Glomerular endothelial cell (primary cell): Measurements from ENCODE around the gene DACT2. TPM values are rescaled to one million over a fixed set of nuclear protein-coding genes. Genes with fewer than 3 reads are reported as not detected.
"Not testable (repeated sequence)": the region's sequence is repeated elsewhere in the genome, so short reads cannot be mapped to it uniquely, and the experiment has no call there.

Experiments
- DNase-seq: peaks from one replicate; pipeline ENCODE4 v3.0.0-alpha.2; 2011; ENCODE audit warnings: low read depth, low spot score; ENCODE audit errors: extremely low read depth
- total RNA-seq: library from RNA; depleted of rRNA; stranded (reverse); fragments of >200 nt; gene quantifications from 2 replicates; pipeline ENCODE4 v1.2.3, GENCODE V29; 2015

Gene DACT2
- not detected in 2 replicates for total RNA-seq

- no peak for DNase-seq
Observed at GRCh38 chr6:168319279-168320111, at the start of gene DACT2. Gene DACT2 (minus strand): TSS chr6:168319777. CDS start chr6:168319633, 144 bp downstream.

DNA sequence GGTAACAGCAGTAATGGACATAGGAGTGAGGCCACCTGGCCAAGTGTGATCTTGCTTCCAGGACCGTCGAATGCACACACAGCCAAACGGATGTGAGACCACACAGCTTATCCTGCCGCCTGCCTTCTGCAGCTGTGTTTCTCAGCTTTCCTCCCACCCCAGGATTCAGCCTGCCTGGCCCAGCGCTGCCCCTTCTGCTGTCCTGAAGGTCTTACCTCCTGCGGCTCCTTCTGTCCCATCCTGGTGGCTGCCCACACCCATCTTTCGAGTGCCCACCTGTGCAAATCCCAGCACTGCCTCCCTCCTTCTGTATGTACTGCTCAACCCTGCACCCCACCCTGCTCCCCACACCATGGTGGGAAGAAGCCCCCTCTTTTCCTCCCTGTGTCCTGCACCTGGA, 49.4 kb upstream of the DACT2 start:
- no peak for DNase-seq

DNA sequence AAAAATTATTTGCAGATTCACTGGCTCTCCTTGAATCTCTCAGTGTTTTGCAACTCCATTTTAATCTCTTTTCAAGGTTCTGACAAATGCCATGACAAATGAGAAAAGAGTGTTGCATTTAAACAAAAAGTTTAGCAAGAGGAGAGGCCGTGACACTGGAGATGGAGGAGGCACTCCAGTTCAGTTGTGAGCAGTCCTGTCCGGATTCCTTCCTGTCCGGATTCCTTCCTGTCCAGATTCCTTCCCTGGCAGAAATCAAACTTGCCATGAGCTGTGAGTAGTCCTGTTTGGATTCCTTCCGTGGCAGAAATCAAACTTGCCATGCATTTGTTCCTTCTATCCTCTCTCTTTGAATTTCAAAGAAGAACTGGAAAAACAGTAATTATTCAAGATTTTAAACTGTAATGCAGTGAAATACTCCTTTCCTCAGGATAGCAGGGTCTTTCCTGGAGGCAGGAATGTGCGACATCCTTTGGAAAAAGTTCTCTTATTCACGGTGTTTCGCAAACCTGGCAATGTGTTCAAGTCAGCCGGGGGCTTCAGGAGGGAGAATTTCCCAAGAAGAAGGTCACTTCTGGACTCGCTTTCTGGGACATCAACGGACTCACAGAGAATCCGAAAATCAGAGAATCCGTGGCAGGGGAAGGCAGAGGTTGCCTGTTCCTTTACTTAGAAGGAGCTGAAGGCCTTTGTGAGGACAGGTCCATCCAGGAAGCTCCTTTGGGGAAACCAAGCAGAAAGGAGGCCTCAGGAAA, 48.7 kb upstream of the DACT2 start:
- DNase-seq: no peak

DNA sequence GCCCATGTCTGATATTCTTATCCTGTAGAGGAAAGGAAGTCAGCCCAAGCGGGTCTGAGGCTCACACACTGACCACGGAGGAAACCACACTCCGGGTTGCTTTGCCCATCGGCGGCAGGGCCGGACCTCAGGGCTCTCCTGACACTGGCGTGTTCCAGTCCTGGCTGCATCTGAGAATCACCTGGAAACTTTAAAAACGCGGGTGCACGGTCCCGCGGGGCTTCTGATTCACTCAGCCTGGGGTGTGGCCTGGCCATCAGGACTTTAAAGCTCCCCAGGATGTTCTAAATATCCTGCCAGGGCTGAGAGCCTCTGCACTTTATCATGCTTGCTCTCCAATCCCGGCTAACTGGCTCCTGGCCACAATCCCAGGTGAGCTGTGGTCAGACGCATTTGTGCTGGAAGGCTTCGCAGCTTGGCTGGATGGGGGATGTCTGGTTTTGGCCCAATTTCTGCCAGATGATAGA, 47.7 kb upstream of the DACT2 start:
- no peak for DNase-seq

DNA sequence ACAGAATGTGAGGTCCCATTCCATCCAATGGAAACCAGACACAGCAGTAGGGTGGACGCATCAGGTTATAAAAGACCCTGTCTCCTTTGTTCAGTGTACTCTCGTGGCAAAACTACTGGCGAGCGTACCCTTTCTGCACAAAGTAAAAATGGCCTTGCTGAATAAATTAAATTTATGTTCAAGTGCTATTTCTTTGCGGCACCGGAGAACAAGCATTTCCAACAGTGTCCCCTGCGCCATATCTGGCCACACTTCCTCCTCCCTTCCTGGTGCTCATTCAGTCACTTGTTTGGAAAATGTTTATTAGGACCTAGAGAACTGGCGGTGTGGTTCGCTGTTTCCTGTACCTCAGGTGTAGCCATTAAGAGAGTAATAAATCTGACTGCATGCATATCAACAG, 46.9 kb upstream of the DACT2 start:
- DNase-seq: no peak

DNA sequence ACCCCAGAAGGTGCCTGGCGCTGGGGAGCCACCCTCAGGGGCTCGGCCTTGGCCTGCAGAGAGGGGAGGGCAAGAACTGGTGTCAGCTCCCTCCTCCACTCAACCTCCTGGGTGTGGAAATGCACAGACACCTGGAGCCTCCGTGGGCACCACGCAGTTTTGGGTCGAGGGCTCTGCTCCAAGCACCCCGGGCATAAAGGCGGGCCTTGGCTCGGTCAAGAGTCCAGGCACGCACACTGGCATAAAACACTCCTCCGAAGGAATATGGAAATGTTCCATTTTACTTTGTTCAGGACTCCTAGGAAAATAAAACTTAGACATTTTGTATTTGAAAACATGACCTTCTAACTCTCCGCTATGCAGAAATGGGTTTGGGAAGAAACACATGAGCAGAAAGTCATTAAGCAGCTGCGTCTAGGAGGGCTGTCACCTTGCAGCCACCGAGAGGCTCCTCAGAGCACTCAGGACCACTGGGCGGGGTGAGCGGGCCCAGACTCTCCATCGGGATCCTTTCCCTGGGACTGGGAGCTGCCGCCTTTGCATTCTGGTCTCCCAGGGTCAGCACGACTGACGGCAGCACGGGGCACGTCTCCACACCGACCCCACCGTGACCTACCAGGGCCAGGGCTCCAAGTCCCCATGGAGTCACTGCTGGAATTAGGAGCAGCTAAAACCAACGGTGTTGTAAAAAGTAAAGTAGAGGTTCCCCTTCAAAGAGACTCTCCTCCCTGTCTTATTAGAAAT, 46.0 kb upstream of the DACT2 start:
- no peak for DNase-seq

DNA sequence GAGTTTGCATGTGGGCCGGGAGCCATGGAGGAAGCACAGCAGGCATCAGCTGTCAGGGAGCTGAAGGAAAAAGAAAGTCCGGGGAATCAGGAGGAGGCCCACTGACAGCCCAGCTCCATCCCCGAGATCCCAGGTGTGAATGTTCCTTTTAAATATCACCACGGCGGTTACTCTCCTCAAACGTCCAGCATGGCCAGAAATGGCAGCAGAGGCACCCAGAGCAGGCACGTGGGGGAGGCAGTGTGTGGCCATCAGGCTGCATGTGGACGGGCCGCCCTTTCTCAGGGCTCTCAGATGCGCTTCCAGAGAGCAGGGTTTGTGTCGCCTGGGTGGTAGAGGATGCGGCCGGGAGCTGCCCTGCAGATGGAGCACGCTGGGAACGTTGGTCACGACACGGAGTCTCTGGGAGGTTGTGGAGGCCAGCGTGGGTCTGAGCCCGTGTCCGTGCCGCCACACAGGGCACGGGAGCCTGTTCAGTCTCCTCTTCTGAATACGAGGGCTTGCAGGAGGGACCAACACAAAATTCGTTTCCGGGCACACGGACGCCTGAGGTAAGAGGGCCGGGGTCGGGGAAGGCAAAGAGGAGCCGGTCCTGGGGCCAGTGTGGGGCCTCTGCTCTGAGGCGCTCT, 45.3 kb upstream of the DACT2 start:
- DNase-seq: no peak

GRCh38 chr6:168363811-168364792, 44.5 kb upstream of the DACT2 start:
- DNase-seq: no peak

DNA sequence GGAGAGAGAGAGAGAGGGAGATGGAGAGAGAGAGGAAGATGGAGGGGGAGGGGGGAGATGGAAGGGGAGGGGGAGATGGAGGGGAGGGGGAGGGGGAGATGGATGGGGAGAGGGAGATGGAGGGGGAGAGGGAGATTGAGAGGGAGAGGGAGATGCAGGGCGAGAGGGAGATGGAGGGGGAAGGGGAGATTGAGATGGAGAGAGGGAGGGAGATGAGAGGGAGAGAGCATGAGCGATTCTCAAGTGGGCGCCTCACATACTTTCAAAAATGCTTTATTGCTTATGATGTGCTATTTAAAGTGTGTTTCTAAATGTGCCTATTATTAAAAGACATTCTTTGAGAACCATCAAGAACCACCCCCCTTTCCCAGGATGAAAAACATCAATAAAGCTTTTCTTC, 43.7 kb upstream of the DACT2 start:
- DNase-seq: no peak

DNA sequence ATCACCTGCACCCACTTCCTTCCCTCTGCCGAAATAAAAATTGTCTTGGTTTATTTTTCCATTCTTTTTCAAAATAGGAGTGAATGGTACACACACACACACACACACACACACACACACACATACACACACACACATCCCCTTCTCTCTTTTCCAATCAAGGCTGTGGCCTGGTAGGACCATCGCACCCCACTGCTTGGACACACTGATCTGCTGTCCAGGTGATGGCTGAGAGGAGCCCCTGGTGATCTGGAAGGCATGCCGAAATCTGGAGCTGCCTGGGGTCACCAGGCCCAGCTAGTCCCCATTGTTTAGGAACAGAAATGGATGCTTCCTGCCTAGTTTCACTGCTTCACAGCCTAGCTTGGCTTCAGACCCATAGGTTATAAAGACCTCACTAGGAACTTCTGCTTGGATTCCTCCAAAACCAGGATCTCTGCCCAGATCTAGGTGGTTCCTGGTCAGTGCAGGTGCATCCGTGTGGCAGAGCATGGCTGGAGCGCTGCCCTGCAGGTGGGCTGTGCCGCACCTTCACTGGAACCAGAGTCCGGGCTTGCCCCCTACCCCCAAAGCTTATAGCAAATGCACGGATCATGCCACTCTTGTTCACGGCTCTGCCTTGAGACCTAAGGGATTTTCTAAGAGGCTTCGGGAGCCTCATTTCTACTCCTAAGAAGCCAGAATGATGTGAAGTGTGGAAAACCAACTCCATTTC, 42.9 kb upstream of the DACT2 start:
- no peak for DNase-seq

- DNase-seq: no peak
Observed at GRCh38 chr6:168361766-168362165, 42.2 kb upstream of the DACT2 start.

- no peak for DNase-seq
Observed at GRCh38 chr6:168359794-168360193, 40.2 kb upstream of the DACT2 start.

DNA sequence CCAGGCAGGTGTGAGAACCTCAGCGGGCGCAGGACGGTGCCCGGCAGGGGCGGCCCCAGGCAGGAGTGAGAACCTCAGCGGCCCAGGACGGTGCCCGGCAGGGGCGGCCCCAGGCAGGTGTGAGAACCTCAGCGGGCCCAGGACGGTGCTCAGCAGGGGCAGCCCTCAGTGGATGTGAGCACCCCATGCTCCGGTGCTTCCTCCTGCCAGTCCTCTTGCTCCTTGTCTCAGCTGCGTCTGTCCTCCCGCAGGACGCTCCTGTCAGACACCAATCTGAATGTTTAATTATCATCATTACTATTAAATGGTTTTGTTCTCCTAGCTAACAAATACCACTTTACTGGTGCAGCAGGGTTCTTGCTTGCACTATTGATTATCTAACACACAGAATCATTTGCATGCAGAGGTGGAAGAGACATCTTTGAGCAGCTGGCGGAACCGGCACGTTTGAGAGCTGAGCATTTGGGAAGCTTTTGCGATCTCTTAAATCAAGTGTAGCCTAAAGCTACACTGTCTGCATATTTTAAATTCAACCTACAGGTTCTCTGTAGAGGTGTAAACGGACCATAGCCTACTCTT, 39.4 kb upstream of the DACT2 start:
- no peak for DNase-seq

GRCh38 chr6:168356872-168357271, 37.3 kb upstream of the DACT2 start:
- DNase-seq: not testable (repeated sequence)

DNA sequence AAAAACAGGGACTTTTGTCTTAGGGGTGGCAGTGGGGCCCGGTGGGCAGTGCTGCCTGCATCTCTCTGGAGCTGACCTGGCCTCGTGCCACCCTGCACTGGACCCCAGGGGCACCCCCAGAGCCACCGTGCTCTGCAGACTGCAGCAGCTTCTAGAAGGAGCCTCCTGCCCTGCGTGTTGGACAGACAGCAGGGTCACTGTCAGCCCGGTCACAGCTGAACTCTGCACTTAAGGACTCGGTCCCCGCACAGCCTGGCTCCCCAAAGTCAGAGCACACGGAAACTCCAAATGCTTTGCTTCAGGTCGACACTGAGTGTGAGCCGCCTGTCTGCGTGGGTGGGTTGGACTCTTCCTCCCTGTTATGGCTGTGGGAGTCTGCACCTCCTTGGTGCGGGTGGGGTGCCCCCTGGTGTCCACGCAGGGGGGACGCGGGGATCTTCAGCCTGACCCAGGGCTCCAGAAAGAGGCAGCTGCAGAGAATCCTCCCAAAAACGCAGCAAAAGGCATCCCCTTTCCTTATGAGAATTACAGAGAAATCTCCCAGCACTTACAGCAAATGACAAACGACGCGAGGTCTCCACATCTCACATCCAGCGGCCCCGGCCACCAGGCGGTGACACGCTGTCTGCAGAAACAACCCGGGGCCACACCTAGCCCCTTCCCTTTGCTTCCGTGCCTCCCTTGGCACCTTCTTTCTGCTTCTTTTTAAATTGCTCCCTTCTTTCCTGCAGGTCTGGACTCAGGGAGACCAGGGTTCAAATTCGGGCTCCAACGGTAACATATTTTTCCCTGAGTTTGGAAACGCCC, 36.3 kb upstream of the DACT2 start:
- no peak for DNase-seq

GRCh38 chr6:168354338-168354737, 34.8 kb upstream of the DACT2 start:
- DNase-seq: no peak

DNA sequence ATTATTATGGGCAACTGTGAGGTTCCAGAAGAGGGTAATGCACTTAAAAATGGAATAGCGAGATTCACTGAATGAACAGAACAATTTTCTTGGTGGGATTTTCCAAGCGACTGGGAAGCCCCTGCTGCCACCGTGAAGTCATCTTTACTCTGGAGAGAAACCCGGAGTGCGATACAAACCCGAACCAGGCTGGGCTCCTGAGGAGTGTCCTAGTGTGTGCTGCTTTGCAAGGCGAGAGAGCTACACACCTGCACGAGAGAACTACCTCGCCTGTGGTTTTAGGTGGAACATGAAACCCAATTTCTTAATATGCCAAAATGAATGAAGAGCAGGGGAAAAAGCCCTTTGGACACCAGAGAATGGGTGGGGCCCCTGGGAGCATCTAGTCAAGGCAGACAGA, 33.5 kb upstream of the DACT2 start:
- no peak for DNase-seq

DNA sequence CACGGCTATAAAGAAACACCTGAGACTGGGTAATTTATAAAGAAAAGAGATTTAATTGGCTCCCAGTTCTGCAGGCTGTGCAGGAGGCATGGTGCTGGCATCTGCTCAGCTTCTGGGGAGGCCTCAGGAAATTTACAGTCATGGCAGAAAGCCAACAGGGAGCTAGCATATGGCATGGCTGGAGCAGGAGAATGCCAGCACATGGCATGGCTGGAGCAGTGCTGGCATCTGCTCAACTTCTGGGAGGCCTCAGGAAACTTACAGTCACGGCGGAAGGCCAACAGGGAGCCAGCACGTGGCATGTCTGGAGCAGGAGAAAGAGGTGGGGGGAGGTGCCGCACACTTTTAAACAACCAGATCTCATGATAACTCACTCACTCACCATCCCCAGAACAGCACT, 32.5 kb upstream of the DACT2 start:
- DNase-seq: no peak
